HG03565 (cell line): Measurements from ENCODE around the gene IL34.

Experiments used
- ATAC-seq: cut with Tn5 transposase; IDR thresholded peaks from one replicate; pipeline ENCODE4 v1.9.1; 2021; ENCODE audit warnings: mild to moderate bottlenecking, moderate library complexity; ENCODE audit not compliant: unreplicated experiment

The IL34 gene

GRCh38 chr16:70700101-70701020 lies 54.0 kb downstream of the IL34 start:
- ATAC-seq = no peak

- ATAC-seq = no peak
These were observed 54.7 kb downstream of the IL34 start for GRCh38 chr16:70701036-70701435.

GRCh38 chr16:70701596-70701995 lies 55.2 kb downstream of the IL34 start:
- ATAC-seq = no peak

GRCh38 chr16:70701998-70702397 lies 55.6 kb downstream of the IL34 start:
- ATAC-seq = no peak

GRCh38 chr16:70702624-70703023 lies 56.3 kb downstream of the IL34 start:
- no peak for ATAC-seq

- ATAC-seq = no peak
These were observed 56.9 kb downstream of the IL34 start for GRCh38 chr16:70703041-70703834.

GRCh38 chr16:70703835-70704381 lies 57.5 kb downstream of the IL34 start:
- no peak for ATAC-seq

- ATAC-seq = no peak
These were observed 58.2 kb downstream of the IL34 start for GRCh38 chr16:70704586-70704985.

GRCh38 chr16:70705056-70705455 lies 58.7 kb downstream of the IL34 start:
- no peak for ATAC-seq

GRCh38 chr16:70706948-70707465 lies 60.6 kb downstream of the IL34 start:
- no peak for ATAC-seq

- ATAC-seq = no peak
These were observed 62.2 kb downstream of the IL34 start for GRCh38 chr16:70708366-70709246.

GRCh38 chr16:70709457-70709856 lies 63.1 kb downstream of the IL34 start:
- no peak for ATAC-seq

GRCh38 chr16:70709942-70710341 lies 63.6 kb downstream of the IL34 start:
- ATAC-seq = no peak
